SK-N-SH treated with all-trans-retinoic acid at 6 μM for 48 hours (cell line): ENCODE measurements around the gene GLIPR1L1.

ENCODE experiments used
- ATAC-seq: fragments of 200-7000 bp; cut with Tn5 transposase; 3 replicates; pipeline ENCODE4 v1.9.1; 2020; ENCODE audit warnings: mild to moderate bottlenecking, moderate library complexity
- ARNTL ChIP-seq: fragments of 450-650 bp; formaldehyde crosslinking; IDR thresholded peaks from 2 replicates; pipeline ENCODE4 v1.5.0; 2020; ENCODE audit warnings: low read depth, mild to moderate bottlenecking, moderate library complexity, borderline replicate concordance
- BACH2 ChIP-seq: fragments of 250-450 bp; sonication (Bioruptor Pico); IDR thresholded peaks from 2 replicates; pipeline ENCODE4 v1.9.0; 2021; ENCODE audit warnings: mild to moderate bottlenecking, borderline replicate concordance
- CSDC2 ChIP-seq: fragments of 250-450 bp; sonication (Bioruptor Pico); IDR thresholded peaks from 2 replicates; pipeline ENCODE4 v1.5.0; 2020; ENCODE audit warnings: mild to moderate bottlenecking, moderate library complexity
- ESRRG ChIP-seq: fragments of 250-450 bp; sonication (Bioruptor Pico); IDR thresholded peaks from 2 replicates; pipeline ENCODE4 v1.6.1; 2021; ENCODE audit warnings: mild to moderate bottlenecking
- GLIS3 ChIP-seq: fragments of 250-450 bp; sonication (Bioruptor Pico); IDR thresholded peaks from 2 replicates; pipeline ENCODE4 v1.5.0; 2020; ENCODE audit warnings: mild to moderate bottlenecking, moderate library complexity
- ISL1 ChIP-seq: fragments of 250-450 bp; sonication (Bioruptor Pico); IDR thresholded peaks from 2 replicates; pipeline ENCODE4 v2.1.2; 2022; ENCODE audit warnings: mild to moderate bottlenecking, moderate library complexity
- OSR1 ChIP-seq: fragments of 250-450 bp; sonication (Bioruptor Pico); IDR thresholded peaks from 2 replicates; pipeline ENCODE4 v1.8.0; 2022; ENCODE audit warnings: moderate library complexity, mild to moderate bottlenecking, inconsistent platforms
- PPARA ChIP-seq: fragments of 250-450 bp; sonication (Bioruptor Pico); IDR thresholded peaks from 2 replicates; pipeline ENCODE4 v1.5.0; 2020; ENCODE audit warnings: mild to moderate bottlenecking, borderline replicate concordance
- SNAI2 ChIP-seq: fragments of 250-450 bp; sonication (Bioruptor Pico); IDR thresholded peaks from 2 replicates; pipeline ENCODE4 v1.5.0; 2020; ENCODE audit warnings: mild to moderate bottlenecking, moderate library complexity
- TCF4 ChIP-seq: fragments of 250-450 bp; sonication (Bioruptor Pico); IDR thresholded peaks from 2 replicates; pipeline ENCODE4 v1.8.0; 2021; ENCODE audit warnings: mild to moderate bottlenecking, moderate library complexity, borderline replicate concordance
- TOX ChIP-seq: fragments of 250-450 bp; sonication (Bioruptor Pico); IDR thresholded peaks from 2 replicates; pipeline ENCODE4 v1.8.0; 2021; ENCODE audit warnings: mild to moderate bottlenecking, moderate library complexity, borderline replicate concordance
- ZC3H10 ChIP-seq: fragments of 250-450 bp; sonication (Bioruptor Pico); IDR thresholded peaks from 2 replicates; pipeline ENCODE4 v1.5.1; 2021; ENCODE audit warnings: mild to moderate bottlenecking, moderate library complexity
- ZFP3 ChIP-seq: fragments of 250-450 bp; sonication (Bioruptor Pico); IDR thresholded peaks from 2 replicates; pipeline ENCODE4 v1.5.0; 2020; ENCODE audit warnings: mild to moderate bottlenecking, moderate library complexity
- ZFP30 ChIP-seq: fragments of 450-650 bp; formaldehyde crosslinking; IDR thresholded peaks from 2 replicates; pipeline ENCODE4 v1.5.0; 2022; ENCODE audit warnings: mild to moderate bottlenecking, moderate library complexity
- ZNF565 ChIP-seq: fragments of 450-650 bp; formaldehyde crosslinking; conservative IDR thresholded peaks from 2 replicates; pipeline ENCODE4 v1.5.0; 2020; ENCODE audit warnings: low read depth, mild to moderate bottlenecking, moderate library complexity
- ZNF70 ChIP-seq: fragments of 450-650 bp; formaldehyde crosslinking; IDR thresholded peaks from 2 replicates; pipeline ENCODE4 v1.5.0; 2020; ENCODE audit warnings: mild to moderate bottlenecking, moderate library complexity
- ZNF8 ChIP-seq: fragments of 450-650 bp; formaldehyde crosslinking; IDR thresholded peaks from 2 replicates; pipeline ENCODE4 v1.5.0; 2020; ENCODE audit warnings: mild to moderate bottlenecking, moderate library complexity
- TF ChIP-seq, protein P1 (sequence below): fragments of 250-450 bp; sonication (Bioruptor Pico); IDR thresholded peaks from 2 replicates; pipeline ENCODE4 v1.5.1; 2021; ENCODE audit warnings: mild to moderate bottlenecking, moderate library complexity
- TF ChIP-seq, protein P2 (sequence below): fragments of 250-450 bp; sonication (Bioruptor Pico); IDR thresholded peaks from 2 replicates; pipeline ENCODE4 v1.5.0; 2020; ENCODE audit warnings: mild to moderate bottlenecking, moderate library complexity
- TF ChIP-seq, protein P3 (sequence below): fragments of 250-450 bp; sonication (Bioruptor Pico); IDR thresholded peaks from 2 replicates; pipeline ENCODE4 v1.5.1; 2020; ENCODE audit warnings: low read depth, mild to moderate bottlenecking, moderate library complexity
- TF ChIP-seq, protein P4 (sequence below): fragments of 250-450 bp; sonication (Bioruptor Pico); IDR thresholded peaks from 2 replicates; pipeline ENCODE4 v1.8.0; 2021; ENCODE audit warnings: low read depth, mild to moderate bottlenecking, moderate library complexity, borderline replicate concordance
- TF ChIP-seq, protein P5 (sequence below): fragments of 250-450 bp; sonication (Bioruptor Pico); IDR thresholded peaks from 2 replicates; pipeline ENCODE4 v1.8.0; 2020; ENCODE audit warnings: mild to moderate bottlenecking, moderate library complexity, borderline replicate concordance

Gene GLIPR1L1

DNA sequence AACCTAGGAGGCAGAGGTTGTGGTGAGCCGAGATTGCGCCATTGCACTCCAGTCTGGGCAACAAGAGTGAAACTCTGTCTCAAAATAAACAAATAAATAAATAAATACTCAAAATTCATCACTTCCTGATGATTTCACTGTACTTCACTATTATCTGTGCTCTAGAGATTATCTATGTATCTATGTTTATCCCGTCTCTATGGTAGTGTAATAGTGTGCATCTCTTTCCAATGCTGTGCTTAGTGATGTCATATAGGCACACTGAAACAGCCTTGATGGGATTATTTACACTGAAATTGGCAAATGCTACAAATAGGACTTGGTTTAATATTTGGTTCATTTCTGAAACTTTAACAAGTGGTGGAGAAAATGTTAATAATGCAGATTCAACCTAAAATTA lies 10.8 kb upstream of the GLIPR1L1 start:
- ATAC-seq: no peak

DNA sequence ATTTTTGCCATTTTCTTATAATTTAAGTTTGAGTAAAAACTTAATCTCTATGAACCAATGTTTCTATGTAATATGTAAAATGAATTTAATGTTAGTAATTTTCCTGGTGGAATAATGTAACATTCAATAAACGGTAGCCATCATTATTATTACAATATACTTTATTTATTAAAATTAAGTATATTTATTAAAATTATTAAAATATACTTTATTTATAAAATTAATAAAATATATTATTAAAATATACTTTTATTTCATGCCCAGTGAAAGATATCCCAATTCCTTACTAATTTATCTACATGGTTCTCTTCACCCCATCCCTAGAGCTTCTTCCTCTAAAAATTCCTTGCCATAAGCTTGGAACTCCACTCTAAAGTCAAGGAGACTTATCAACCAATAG lies 6.8 kb upstream of the GLIPR1L1 start:
- no peak for TF ChIP-seq GLIS3
- TF ChIP-seq, protein P1, sequence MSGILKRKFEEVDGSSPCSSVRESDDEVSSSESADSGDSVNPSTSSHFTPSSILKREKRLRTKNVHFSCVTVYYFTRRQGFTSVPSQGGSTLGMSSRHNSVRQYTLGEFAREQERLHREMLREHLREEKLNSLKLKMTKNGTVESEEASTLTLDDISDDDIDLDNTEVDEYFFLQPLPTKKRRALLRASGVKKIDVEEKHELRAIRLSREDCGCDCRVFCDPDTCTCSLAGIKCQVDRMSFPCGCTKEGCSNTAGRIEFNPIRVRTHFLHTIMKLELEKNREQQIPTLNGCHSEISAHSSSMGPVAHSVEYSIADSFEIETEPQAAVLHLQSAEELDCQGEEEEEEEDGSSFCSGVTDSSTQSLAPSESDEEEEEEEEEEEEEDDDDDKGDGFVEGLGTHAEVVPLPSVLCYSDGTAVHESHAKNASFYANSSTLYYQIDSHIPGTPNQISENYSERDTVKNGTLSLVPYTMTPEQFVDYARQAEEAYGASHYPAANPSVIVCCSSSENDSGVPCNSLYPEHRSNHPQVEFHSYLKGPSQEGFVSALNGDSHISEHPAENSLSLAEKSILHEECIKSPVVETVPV (CRISPR knock-in tag): no peak
- ATAC-seq: no peak

More for the DNA sequence above, 10.8 kb upstream of the GLIPR1L1 start:
- no peak for TF ChIP-seq ZFP3 (CRISPR knock-in tag)
- TF ChIP-seq TCF4: no peak
- TF ChIP-seq CSDC2 (CRISPR knock-in tag): no peak
- no peak for TF ChIP-seq ZC3H10
- TF ChIP-seq ISL1: no peak
- TF ChIP-seq, protein P2, sequence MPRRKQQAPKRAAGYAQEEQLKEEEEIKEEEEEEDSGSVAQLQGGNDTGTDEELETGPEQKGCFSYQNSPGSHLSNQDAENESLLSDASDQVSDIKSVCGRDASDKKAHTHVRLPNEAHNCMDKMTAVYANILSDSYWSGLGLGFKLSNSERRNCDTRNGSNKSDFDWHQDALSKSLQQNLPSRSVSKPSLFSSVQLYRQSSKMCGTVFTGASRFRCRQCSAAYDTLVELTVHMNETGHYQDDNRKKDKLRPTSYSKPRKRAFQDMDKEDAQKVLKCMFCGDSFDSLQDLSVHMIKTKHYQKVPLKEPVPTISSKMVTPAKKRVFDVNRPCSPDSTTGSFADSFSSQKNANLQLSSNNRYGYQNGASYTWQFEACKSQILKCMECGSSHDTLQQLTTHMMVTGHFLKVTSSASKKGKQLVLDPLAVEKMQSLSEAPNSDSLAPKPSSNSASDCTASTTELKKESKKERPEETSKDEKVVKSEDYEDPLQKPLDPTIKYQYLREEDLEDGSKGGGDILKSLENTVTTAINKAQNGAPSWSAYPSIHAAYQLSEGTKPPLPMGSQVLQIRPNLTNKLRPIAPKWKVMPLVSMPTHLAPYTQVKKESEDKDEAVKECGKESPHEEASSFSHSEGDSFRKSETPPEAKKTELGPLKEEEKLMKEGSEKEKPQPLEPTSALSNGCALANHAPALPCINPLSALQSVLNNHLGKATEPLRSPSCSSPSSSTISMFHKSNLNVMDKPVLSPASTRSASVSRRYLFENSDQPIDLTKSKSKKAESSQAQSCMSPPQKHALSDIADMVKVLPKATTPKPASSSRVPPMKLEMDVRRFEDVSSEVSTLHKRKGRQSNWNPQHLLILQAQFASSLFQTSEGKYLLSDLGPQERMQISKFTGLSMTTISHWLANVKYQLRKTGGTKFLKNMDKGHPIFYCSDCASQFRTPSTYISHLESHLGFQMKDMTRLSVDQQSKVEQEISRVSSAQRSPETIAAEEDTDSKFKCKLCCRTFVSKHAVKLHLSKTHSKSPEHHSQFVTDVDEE (CRISPR knock-in tag): no peak
- no peak for TF ChIP-seq SNAI2 (CRISPR knock-in tag)
- TF ChIP-seq, protein P3, sequence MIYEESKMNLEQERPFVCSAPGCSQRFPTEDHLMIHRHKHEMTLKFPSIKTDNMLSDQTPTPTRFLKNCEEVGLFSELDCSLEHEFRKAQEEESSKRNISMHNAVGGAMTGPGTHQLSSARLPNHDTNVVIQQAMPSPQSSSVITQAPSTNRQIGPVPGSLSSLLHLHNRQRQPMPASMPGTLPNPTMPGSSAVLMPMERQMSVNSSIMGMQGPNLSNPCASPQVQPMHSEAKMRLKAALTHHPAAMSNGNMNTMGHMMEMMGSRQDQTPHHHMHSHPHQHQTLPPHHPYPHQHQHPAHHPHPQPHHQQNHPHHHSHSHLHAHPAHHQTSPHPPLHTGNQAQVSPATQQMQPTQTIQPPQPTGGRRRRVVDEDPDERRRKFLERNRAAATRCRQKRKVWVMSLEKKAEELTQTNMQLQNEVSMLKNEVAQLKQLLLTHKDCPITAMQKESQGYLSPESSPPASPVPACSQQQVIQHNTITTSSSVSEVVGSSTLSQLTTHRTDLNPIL (CRISPR knock-in tag): no peak
- TF ChIP-seq, protein P1 (CRISPR knock-in tag): no peak
- TF ChIP-seq, protein P4, sequence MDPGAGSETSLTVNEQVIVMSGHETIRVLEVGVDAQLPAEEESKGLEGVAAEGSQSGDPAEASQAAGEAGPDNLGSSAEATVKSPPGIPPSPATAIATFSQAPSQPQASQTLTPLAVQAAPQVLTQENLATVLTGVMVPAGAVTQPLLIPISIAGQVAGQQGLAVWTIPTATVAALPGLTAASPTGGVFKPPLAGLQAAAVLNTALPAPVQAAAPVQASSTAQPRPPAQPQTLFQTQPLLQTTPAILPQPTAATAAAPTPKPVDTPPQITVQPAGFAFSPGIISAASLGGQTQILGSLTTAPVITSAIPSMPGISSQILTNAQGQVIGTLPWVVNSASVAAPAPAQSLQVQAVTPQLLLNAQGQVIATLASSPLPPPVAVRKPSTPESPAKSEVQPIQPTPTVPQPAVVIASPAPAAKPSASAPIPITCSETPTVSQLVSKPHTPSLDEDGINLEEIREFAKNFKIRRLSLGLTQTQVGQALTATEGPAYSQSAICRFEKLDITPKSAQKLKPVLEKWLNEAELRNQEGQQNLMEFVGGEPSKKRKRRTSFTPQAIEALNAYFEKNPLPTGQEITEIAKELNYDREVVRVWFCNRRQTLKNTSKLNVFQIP (CRISPR knock-in tag): no peak
- no peak for TF ChIP-seq OSR1 (CRISPR knock-in tag)
- TF ChIP-seq ESRRG (CRISPR knock-in tag): no peak
- TF ChIP-seq ARNTL: no peak
- no peak for TF ChIP-seq GLIS3
- no peak for TF ChIP-seq ZNF70 (CRISPR knock-in tag)
- no peak for TF ChIP-seq BACH2
- TF ChIP-seq ZNF8: no peak

DNA sequence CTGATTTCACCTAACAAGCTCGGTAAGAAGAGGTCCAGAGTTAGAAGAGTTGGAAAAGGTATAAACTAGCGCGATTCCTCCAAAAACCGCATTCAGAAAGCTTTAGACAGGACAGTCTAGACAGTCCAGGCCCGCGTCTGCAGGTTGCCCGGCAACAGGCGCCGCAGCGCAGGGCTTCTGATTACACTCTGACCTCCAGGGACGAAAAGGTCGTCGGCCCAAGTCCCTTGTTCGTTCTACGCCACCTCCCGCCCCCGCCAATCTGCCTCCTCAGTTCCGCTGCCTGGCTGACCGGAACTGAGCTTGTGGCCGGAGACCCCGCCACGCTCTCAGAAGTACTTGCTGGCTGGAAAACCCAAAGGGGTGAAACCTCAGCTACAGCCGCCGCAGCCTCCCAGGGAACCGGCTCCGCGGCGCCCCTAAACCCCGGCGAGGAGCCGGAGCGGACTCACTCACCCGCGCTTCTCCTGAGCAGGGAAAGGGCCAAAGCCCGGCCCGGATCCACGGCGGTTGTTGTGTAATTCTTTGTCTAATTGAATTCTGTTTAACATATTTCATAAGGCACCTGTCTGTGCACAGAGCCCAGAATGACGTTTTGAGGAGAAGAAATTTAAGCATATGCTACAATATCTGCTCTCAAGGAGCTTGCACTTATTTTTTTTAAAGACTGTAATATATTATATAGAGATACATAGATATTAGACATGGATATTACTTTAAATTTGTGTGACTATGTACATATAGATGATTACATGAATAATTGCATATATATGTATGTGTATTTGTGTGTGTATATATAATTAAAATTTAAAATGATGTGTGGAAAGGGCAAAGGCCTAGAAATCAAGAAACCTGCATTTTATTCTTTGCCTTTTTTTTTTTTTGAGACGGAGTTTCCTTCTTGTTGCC lies 4.3 kb upstream of the GLIPR1L1 start, which contains the start of gene CAPS2:
Gene CAPS2 (minus strand): TSS at position 407 of the 909 bp plus-strand sequence. CDS start 3,826 bp downstream, outside the sequence.
- peak; percentile 89 for ATAC-seq

More for the DNA sequence above, 4.3 kb upstream of the GLIPR1L1 start, which contains the start of gene CAPS2:
- TF ChIP-seq ZFP30 (CRISPR knock-in tag) (no peak), ZNF70 (CRISPR knock-in tag) (no peak), ESRRG (CRISPR knock-in tag) (no peak), ZFP3 (CRISPR knock-in tag) (peak; percentile 100), ZNF8 (no peak), ARNTL (no peak), ZC3H10 (no peak), TOX (CRISPR knock-in tag) (no peak), ZNF565 (no peak), PPARA (CRISPR knock-in tag) (no peak)
- TF ChIP-seq, protein P4 (CRISPR knock-in tag): peak; percentile 86; the same call in 1 of the 2 replicates
- TF ChIP-seq, protein P5, sequence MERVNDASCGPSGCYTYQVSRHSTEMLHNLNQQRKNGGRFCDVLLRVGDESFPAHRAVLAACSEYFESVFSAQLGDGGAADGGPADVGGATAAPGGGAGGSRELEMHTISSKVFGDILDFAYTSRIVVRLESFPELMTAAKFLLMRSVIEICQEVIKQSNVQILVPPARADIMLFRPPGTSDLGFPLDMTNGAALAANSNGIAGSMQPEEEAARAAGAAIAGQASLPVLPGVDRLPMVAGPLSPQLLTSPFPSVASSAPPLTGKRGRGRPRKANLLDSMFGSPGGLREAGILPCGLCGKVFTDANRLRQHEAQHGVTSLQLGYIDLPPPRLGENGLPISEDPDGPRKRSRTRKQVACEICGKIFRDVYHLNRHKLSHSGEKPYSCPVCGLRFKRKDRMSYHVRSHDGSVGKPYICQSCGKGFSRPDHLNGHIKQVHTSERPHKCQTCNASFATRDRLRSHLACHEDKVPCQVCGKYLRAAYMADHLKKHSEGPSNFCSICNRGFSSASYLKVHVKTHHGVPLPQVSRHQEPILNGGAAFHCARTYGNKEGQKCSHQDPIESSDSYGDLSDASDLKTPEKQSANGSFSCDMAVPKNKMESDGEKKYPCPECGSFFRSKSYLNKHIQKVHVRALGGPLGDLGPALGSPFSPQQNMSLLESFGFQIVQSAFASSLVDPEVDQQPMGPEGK (CRISPR knock-in tag): no peak
- TF ChIP-seq, all 23 proteins: peak for 2
